Kidney (tissue), 14 donors: Measurements from ENCODE around the gene MS4A18. TPM values are rescaled to one million over a fixed set of nuclear protein-coding genes. Genes with fewer than 3 reads are reported as not detected.

Source experiments
- DNase-seq, 5 donors: peaks; one replicate each; pipeline ENCODE4 v3.0.0-alpha.2; 2013 to 2020
- FAIRE-seq: peaks from 2 replicates; lab custom pipeline; 2012; peaks lifted over from hg19 to GRCh38; lab: Jason Lieb, UNC
- H3K27ac ChIP-seq, 2 donors: one replicate each; pipeline ENCODE4 v1.7.0; 2013; ENCODE audit warnings: low read depth in 2 of 2, low read length in 2 of 2, inconsistent platforms in 1 of 2
- H3K27me3 ChIP-seq: one replicate; pipeline ENCODE4 v1.7.1; 2013; ENCODE audit warnings: low read length, inconsistent platforms; ENCODE audit not compliant: control insufficient read depth, insufficient read depth
- H3K36me3 ChIP-seq, 3 donors: one replicate each; pipeline versions ENCODE4 v1.7.0 to v1.7.1; 2013; ENCODE audit warnings: low read length in 3 of 3, control low read depth in 1 of 3, inconsistent platforms in 1 of 3; ENCODE audit not compliant: insufficient read depth in 3 of 3, control insufficient read depth in 2 of 3
- H3K4me1 ChIP-seq, 3 donors: one replicate each; pipeline versions ENCODE4 v1.7.0 to v1.7.1; 2013; ENCODE audit warnings: low read length in 3 of 3, inconsistent platforms in 1 of 3, low read depth in 1 of 3; ENCODE audit not compliant: control insufficient read depth in 2 of 3, insufficient read depth in 2 of 3
- H3K4me3 ChIP-seq, 3 donors: one replicate each; pipeline versions ENCODE4 v1.7.0 to v1.8.1; 2013; ENCODE audit warnings: low read length in 3 of 3, control low read depth in 1 of 3, inconsistent platforms in 1 of 3
- H3K9ac ChIP-seq, 3 donors: one replicate each; pipeline versions ENCODE4 v1.7.0 to v1.7.1; 2013; ENCODE audit warnings: low read length in 3 of 3, control low read depth in 1 of 3, inconsistent platforms in 1 of 3
- H3K9me3 ChIP-seq, 3 donors: one replicate each; pipeline versions ENCODE4 v1.7.0 to v1.7.1; 2013; ENCODE audit warnings: low read length in 3 of 3, control low read depth in 1 of 3, inconsistent platforms in 1 of 3; ENCODE audit not compliant: control insufficient read depth in 2 of 3, insufficient read depth in 1 of 3
- intact Hi-C: fragments of 100-400 bp; cut with DNase I; formaldehyde crosslinking; loops from one replicate; pipeline ENCODE4 v1.11.1; 2022
- polyA plus RNA-seq: library from polyadenylated mRNA; stranded (reverse); fragments of 350-450 nt; fragmentation: Illumina TruSeq; extraction: RNeasy Lipid Tissue Mini Kit (QIAGEN cat#74804); gene quantifications from one replicate; pipeline ENCODE4 v1.2.3, GENCODE V29; 2014; ENCODE audit warnings: low read depth, low replicate concordance; ENCODE audit not compliant: insufficient read depth
- total RNA-seq: library from RNA; stranded (reverse); fragmentation: NEBNext Ultra II Directional; extraction: Animal tissue kit (Norgen Biotek cat#: 25700); gene quantifications from one replicate; pipeline ENCODE4 v1.2.1, GENCODE V29; 2021
- TF ChIP-seq, protein P1 (sequence below): IDR thresholded peaks from 3 replicates; pipeline ENCODE4 v1.5.1; 2012; ENCODE audit warnings: mild to moderate bottlenecking, moderate library complexity, borderline replicate concordance; ENCODE audit not compliant: insufficient read depth; ENCODE audit errors: extremely low read depth
- donor health status: control.
- donor health status: control.
- donor health status: control.
- donor health status: control.
- donor health status: control.
- donor health status: DM: yes; HTN: yes; CAD: no.
- donor health status: Normal renal cell carcinoma (clear cell type).

Gene MS4A18
- total and polyA plus RNA-seq, 2 donors from 2014 or later = not detected

DNA sequence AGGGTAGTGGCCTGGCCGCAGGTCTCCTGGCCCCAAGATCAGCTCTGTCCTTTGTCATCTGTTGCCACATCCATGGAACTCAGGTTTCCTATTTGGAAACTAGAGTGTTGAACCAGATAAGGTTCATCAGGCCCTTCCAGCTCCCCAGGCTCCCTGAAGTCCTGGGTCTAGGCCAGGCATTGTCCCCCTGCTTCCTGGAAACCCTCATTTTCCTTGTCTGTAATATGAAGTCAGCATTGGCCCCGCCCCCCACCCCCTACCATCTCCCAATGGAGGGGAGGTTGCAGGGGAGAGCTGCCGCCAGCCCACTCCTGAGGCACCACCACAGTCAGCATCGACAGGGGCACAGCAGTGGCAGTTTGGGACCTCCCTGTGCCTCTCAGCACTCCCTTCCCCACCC lies 51.6 kb downstream of the MS4A18 start:
- no peaks in the 10 kb centered on the region for H3K36me3 ChIP-seq
- FAIRE-seq (no peak), DNase-seq (peak in 1 of 5 donors; percentile 63)
- no peak overlapping the region for H3K4me3 ChIP-seq
- TF ChIP-seq, protein P1, sequence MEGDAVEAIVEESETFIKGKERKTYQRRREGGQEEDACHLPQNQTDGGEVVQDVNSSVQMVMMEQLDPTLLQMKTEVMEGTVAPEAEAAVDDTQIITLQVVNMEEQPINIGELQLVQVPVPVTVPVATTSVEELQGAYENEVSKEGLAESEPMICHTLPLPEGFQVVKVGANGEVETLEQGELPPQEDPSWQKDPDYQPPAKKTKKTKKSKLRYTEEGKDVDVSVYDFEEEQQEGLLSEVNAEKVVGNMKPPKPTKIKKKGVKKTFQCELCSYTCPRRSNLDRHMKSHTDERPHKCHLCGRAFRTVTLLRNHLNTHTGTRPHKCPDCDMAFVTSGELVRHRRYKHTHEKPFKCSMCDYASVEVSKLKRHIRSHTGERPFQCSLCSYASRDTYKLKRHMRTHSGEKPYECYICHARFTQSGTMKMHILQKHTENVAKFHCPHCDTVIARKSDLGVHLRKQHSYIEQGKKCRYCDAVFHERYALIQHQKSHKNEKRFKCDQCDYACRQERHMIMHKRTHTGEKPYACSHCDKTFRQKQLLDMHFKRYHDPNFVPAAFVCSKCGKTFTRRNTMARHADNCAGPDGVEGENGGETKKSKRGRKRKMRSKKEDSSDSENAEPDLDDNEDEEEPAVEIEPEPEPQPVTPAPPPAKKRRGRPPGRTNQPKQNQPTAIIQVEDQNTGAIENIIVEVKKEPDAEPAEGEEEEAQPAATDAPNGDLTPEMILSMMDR = no peak
- H3K9me3 ChIP-seq = no peaks in the 10 kb centered on the region
- no peaks in the 10 kb centered on the region for H3K27me3 ChIP-seq
- intact Hi-C loops = no loop called here
- no peak overlapping the region for H3K9ac ChIP-seq
- no peaks in the 10 kb centered on the region for H3K4me1 ChIP-seq
- no peak overlapping the region for H3K27ac ChIP-seq

- FAIRE-seq = no peak
- Histone ChIP-seq H3K27me3 (no peaks in the 10 kb centered on the region), H3K4me3 (no peak overlapping the region), H3K27ac (no peak overlapping the region), H3K4me1 (no peaks in the 10 kb centered on the region), H3K36me3 (no peaks in the 10 kb centered on the region), H3K9me3 (no peaks in the 10 kb centered on the region), H3K9ac (no peak overlapping the region)
- TF ChIP-seq, protein P1 = no peak
- DNase-seq = peak in 1 of 5 donors; percentile 1
- intact Hi-C loops = no loop called here
Observed at GRCh38 chr11:60777106-60777505, 52.6 kb downstream of the MS4A18 start.

GRCh38 chr11:60777572-60777971 lies 53.1 kb downstream of the MS4A18 start:
- H3K4me3 ChIP-seq = no peak overlapping the region
- H3K9me3 ChIP-seq = no peaks in the 10 kb centered on the region
- H3K4me1 ChIP-seq = no peaks in the 10 kb centered on the region
- H3K9ac ChIP-seq = no peak overlapping the region
- H3K27me3 ChIP-seq = no peaks in the 10 kb centered on the region
- FAIRE-seq (no peak), DNase-seq (peak in 2 of 5 donors; percentile 37 to 47)
- H3K27ac ChIP-seq = no peak overlapping the region
- intact Hi-C loops = no loop called here
- TF ChIP-seq, protein P1 = no peak
- no peaks in the 10 kb centered on the region for H3K36me3 ChIP-seq

DNA sequence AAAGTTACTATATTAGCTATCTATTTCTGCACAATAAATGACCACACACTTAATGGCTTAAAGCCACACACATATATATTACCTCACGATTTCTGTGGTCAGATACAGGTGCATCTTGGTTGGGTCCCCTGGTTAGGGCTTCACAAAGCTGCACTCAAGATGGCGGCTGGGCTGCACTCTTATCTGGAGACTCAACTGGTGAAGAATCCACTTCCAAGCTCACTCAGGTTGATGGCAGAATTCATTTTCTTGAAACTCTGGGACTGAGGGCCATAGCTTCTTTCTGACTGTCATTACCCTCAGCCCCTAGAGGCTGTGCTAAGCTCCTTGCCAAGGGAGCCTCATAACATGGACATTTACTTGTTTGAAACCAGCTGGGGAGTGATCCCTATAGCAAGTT lies 55.5 kb downstream of the MS4A18 start:
- H3K36me3 ChIP-seq = no peaks in the 10 kb centered on the region
- FAIRE-seq = no peak
- TF ChIP-seq, protein P1 = no peak
- no peaks in the 10 kb centered on the region for H3K9me3 ChIP-seq
- H3K27me3 ChIP-seq = no peaks in the 10 kb centered on the region
- H3K9ac ChIP-seq = no peak overlapping the region
- no peak overlapping the region for H3K4me3 ChIP-seq
- H3K27ac ChIP-seq = no peak overlapping the region
- H3K4me1 ChIP-seq = no peaks in the 10 kb centered on the region
- intact Hi-C loops = no loop called here
- peak in 1 of 5 donors; percentile 20 for DNase-seq
